ENCODE measurements around the gene SIM1.

SIM1 gene

GRCh38 chr6:100346828-100347227, 117.9 kb downstream of the SIM1 start:
- Histone ChIP-seq H3K79me1 (ENCODE audit: low read depth, low read length) (no peaks in the 10 kb centered on the region), H3K14ac (ENCODE audit: low read length) (no peak overlapping the region), H2AFZ (ENCODE audit: low read length) (no peak overlapping the region), H3K23ac (ENCODE audit: low read depth, low read length, poor library complexity) (no peak overlapping the region), H3K36me3 (replicated peaks in 1 of 2; ENCODE audit: control insufficient read depth in 2 of 2, insufficient read depth in 2 of 2, low read length in 2 of 2) (no peaks in the 10 kb centered on the region), H2BK15ac (ENCODE audit: low read length) (no peak overlapping the region), H3K4me2 (ENCODE audit: insufficient read depth, low read length, poor library complexity, severe bottlenecking) (no peak overlapping the region), H3K9me3 (replicated peaks in 1 of 2; ENCODE audit: control insufficient read depth in 2 of 2, insufficient read depth in 1 of 2, low read depth in 1 of 2, low read length in 2 of 2) (no peaks in the 10 kb centered on the region), H4K8ac (ENCODE audit: low read depth, low read length) (no peak overlapping the region), H3K27ac (replicated peaks; ENCODE audit: low read length) (no peak overlapping the region), H3K4ac (ENCODE audit: low read length) (no peak overlapping the region), H2BK5ac (ENCODE audit: low read length) (no peak overlapping the region), H2BK120ac (ENCODE audit: low read depth, low read length) (no peak overlapping the region), H4K91ac (ENCODE audit: low read depth, low read length, poor library complexity) (no peak overlapping the region), H3K9ac (ENCODE audit: low read depth, low read length, poor library complexity) (no peak overlapping the region), H3K4me3 (ENCODE audit: low read length in 2 of 2) (no peak overlapping the region), H2BK12ac (ENCODE audit: low read length) (no peak overlapping the region), H3K4me1 (ENCODE audit: control insufficient read depth in 2 of 2, insufficient read depth in 1 of 2, low read depth in 1 of 2, low read length in 2 of 2) (peaks cover 0 to 7% of the 10 kb centered on the region in 2 donors), H2AK5ac (ENCODE audit: low read depth, low read length) (no peak overlapping the region), H3K27me3 (ENCODE audit: control insufficient read depth in 3 of 3, insufficient read depth in 3 of 3, low read depth in 1 of 3, low read length in 3 of 3) (no peaks in the 10 kb centered on the region), H3K18ac (ENCODE audit: low read length) (no peak overlapping the region)
- no CpG with 5 or more reads among the region's 2 CpGs for WGBS, 2 donors (ENCODE audit: extremely low coverage in 2 of 2, insufficient read length in 2 of 2, insufficient replicate concordance in 1 of 2)
- no peak for DNase-seq (ENCODE audit: low spot score)

- H3K9ac ChIP-seq (ENCODE audit: low read depth, low read length, poor library complexity), result no peak overlapping the region
- H4K8ac ChIP-seq (ENCODE audit: low read depth, low read length), result no peak overlapping the region
- no CpG with 5 or more reads among the region's 2 CpGs for WGBS, 2 donors (ENCODE audit: extremely low coverage in 2 of 2, insufficient read length in 2 of 2, insufficient replicate concordance in 1 of 2)
- no peak overlapping the region for H2BK5ac ChIP-seq (ENCODE audit: low read length)
- H2BK15ac ChIP-seq (ENCODE audit: low read length), result no peak overlapping the region
- no peaks in the 10 kb centered on the region for H3K9me3 ChIP-seq (replicated peaks in 1 of 2; ENCODE audit: control insufficient read depth in 2 of 2, insufficient read depth in 1 of 2, low read depth in 1 of 2, low read length in 2 of 2)
- no peak overlapping the region for H3K4me3 ChIP-seq (ENCODE audit: low read length in 2 of 2)
- no peak overlapping the region for H3K14ac ChIP-seq (ENCODE audit: low read length)
- H3K4me1 ChIP-seq (ENCODE audit: control insufficient read depth in 2 of 2, insufficient read depth in 1 of 2, low read depth in 1 of 2, low read length in 2 of 2), result peaks cover 0 to 6% of the 10 kb centered on the region in 2 donors
- no peak overlapping the region for H3K4me2 ChIP-seq (ENCODE audit: insufficient read depth, low read length, poor library complexity, severe bottlenecking)
- no peak overlapping the region for H3K4ac ChIP-seq (ENCODE audit: low read length)
- H2BK12ac ChIP-seq (ENCODE audit: low read length), result no peak overlapping the region
- H4K91ac ChIP-seq (ENCODE audit: low read depth, low read length, poor library complexity), result no peak overlapping the region
- H2AK5ac ChIP-seq (ENCODE audit: low read depth, low read length), result no peak overlapping the region
- DNase-seq (ENCODE audit: low spot score), result no peak
- no peak overlapping the region for H3K23ac ChIP-seq (ENCODE audit: low read depth, low read length, poor library complexity)
- H3K27ac ChIP-seq (replicated peaks; ENCODE audit: low read length), result no peak overlapping the region
- no peak overlapping the region for H2AFZ ChIP-seq (ENCODE audit: low read length)
- no peaks in the 10 kb centered on the region for H3K27me3 ChIP-seq (ENCODE audit: control insufficient read depth in 3 of 3, insufficient read depth in 3 of 3, low read depth in 1 of 3, low read length in 3 of 3)
- H3K79me1 ChIP-seq (ENCODE audit: low read depth, low read length), result no peaks in the 10 kb centered on the region
- H2BK120ac ChIP-seq (ENCODE audit: low read depth, low read length), result no peak overlapping the region
- H3K36me3 ChIP-seq (replicated peaks in 1 of 2; ENCODE audit: control insufficient read depth in 2 of 2, insufficient read depth in 2 of 2, low read length in 2 of 2), result no peaks in the 10 kb centered on the region
- no peak overlapping the region for H3K18ac ChIP-seq (ENCODE audit: low read length)
Measured at GRCh38 chr6:100346203-100346602, 118.5 kb downstream of the SIM1 start.

- H3K9ac ChIP-seq (ENCODE audit: low read depth, low read length, poor library complexity), result no peak overlapping the region
- DNase-seq (ENCODE audit: low spot score), result no peak
- H3K9me3 ChIP-seq (replicated peaks in 1 of 2; ENCODE audit: control insufficient read depth in 2 of 2, insufficient read depth in 1 of 2, low read depth in 1 of 2, low read length in 2 of 2), result no peaks in the 10 kb centered on the region
- H3K27ac ChIP-seq (replicated peaks; ENCODE audit: low read length), result no peak overlapping the region
- H4K8ac ChIP-seq (ENCODE audit: low read depth, low read length), result no peak overlapping the region
- no peaks in the 10 kb centered on the region for H3K79me1 ChIP-seq (ENCODE audit: low read depth, low read length)
- H2AFZ ChIP-seq (ENCODE audit: low read length), result no peak overlapping the region
- no peak overlapping the region for H2AK5ac ChIP-seq (ENCODE audit: low read depth, low read length)
- no peak overlapping the region for H2BK12ac ChIP-seq (ENCODE audit: low read length)
- H3K36me3 ChIP-seq (replicated peaks in 1 of 2; ENCODE audit: control insufficient read depth in 2 of 2, insufficient read depth in 2 of 2, low read length in 2 of 2), result no peaks in the 10 kb centered on the region
- H3K4me2 ChIP-seq (ENCODE audit: insufficient read depth, low read length, poor library complexity, severe bottlenecking), result no peak overlapping the region
- H3K27me3 ChIP-seq (ENCODE audit: control insufficient read depth in 3 of 3, insufficient read depth in 3 of 3, low read depth in 1 of 3, low read length in 3 of 3), result no peaks in the 10 kb centered on the region
- H3K14ac ChIP-seq (ENCODE audit: low read length), result no peak overlapping the region
- no peak overlapping the region for H3K18ac ChIP-seq (ENCODE audit: low read length)
- H3K23ac ChIP-seq (ENCODE audit: low read depth, low read length, poor library complexity), result no peak overlapping the region
- no peak overlapping the region for H3K4me3 ChIP-seq (ENCODE audit: low read length in 2 of 2)
- H4K91ac ChIP-seq (ENCODE audit: low read depth, low read length, poor library complexity), result no peak overlapping the region
- no peak overlapping the region for H3K4ac ChIP-seq (ENCODE audit: low read length)
- no CpG with 5 or more reads among the region's 4 CpGs for WGBS, 2 donors (ENCODE audit: extremely low coverage in 2 of 2, insufficient read length in 2 of 2, insufficient replicate concordance in 1 of 2)
- H2BK5ac ChIP-seq (ENCODE audit: low read length), result no peak overlapping the region
- no peak overlapping the region for H2BK15ac ChIP-seq (ENCODE audit: low read length)
- no peak overlapping the region for H2BK120ac ChIP-seq (ENCODE audit: low read depth, low read length)
- peaks cover 0 to 4% of the 10 kb centered on the region in 2 donors for H3K4me1 ChIP-seq (ENCODE audit: control insufficient read depth in 2 of 2, insufficient read depth in 1 of 2, low read depth in 1 of 2, low read length in 2 of 2)
Measured at GRCh38 chr6:100344761-100345160, 120.0 kb downstream of the SIM1 start.

- no peaks in the 10 kb centered on the region for H3K9me3 ChIP-seq (replicated peaks in 1 of 2; ENCODE audit: control insufficient read depth in 2 of 2, insufficient read depth in 1 of 2, low read depth in 1 of 2, low read length in 2 of 2)
- no peak overlapping the region for H4K8ac ChIP-seq (ENCODE audit: low read depth, low read length)
- no peak overlapping the region for H2BK15ac ChIP-seq (ENCODE audit: low read length)
- WGBS, 2 donors (ENCODE audit: extremely low coverage in 2 of 2, insufficient read length in 2 of 2, insufficient replicate concordance in 1 of 2), result no CpG with 5 or more reads among the region's 2 CpGs
- no peak overlapping the region for H3K4me2 ChIP-seq (ENCODE audit: insufficient read depth, low read length, poor library complexity, severe bottlenecking)
- no peak overlapping the region for H2BK12ac ChIP-seq (ENCODE audit: low read length)
- no peak overlapping the region for H3K18ac ChIP-seq (ENCODE audit: low read length)
- H3K4me3 ChIP-seq (ENCODE audit: low read length in 2 of 2), result no peak overlapping the region
- H3K27me3 ChIP-seq (ENCODE audit: control insufficient read depth in 3 of 3, insufficient read depth in 3 of 3, low read depth in 1 of 3, low read length in 3 of 3), result no peaks in the 10 kb centered on the region
- H4K91ac ChIP-seq (ENCODE audit: low read depth, low read length, poor library complexity), result no peak overlapping the region
- no peak overlapping the region for H3K27ac ChIP-seq (replicated peaks; ENCODE audit: low read length)
- no peak overlapping the region for H2AK5ac ChIP-seq (ENCODE audit: low read depth, low read length)
- H3K4ac ChIP-seq (ENCODE audit: low read length), result no peak overlapping the region
- no peak overlapping the region for H2BK120ac ChIP-seq (ENCODE audit: low read depth, low read length)
- DNase-seq (ENCODE audit: low spot score), result no peak
- no peaks in the 10 kb centered on the region for H3K79me1 ChIP-seq (ENCODE audit: low read depth, low read length)
- no peak overlapping the region for H2AFZ ChIP-seq (ENCODE audit: low read length)
- peaks cover 0 to 2% of the 10 kb centered on the region in 2 donors for H3K4me1 ChIP-seq (ENCODE audit: control insufficient read depth in 2 of 2, insufficient read depth in 1 of 2, low read depth in 1 of 2, low read length in 2 of 2)
- H3K23ac ChIP-seq (ENCODE audit: low read depth, low read length, poor library complexity), result no peak overlapping the region
- no peak overlapping the region for H3K14ac ChIP-seq (ENCODE audit: low read length)
- no peak overlapping the region for H3K9ac ChIP-seq (ENCODE audit: low read depth, low read length, poor library complexity)
- no peak overlapping the region for H2BK5ac ChIP-seq (ENCODE audit: low read length)
- H3K36me3 ChIP-seq (replicated peaks in 1 of 2; ENCODE audit: control insufficient read depth in 2 of 2, insufficient read depth in 2 of 2, low read length in 2 of 2), result no peaks in the 10 kb centered on the region
Measured at GRCh38 chr6:100344321-100344720, 120.4 kb downstream of the SIM1 start.
